ENCODE measurements around the gene FHOD3. TPM values are rescaled to one million over a fixed set of nuclear protein-coding genes. Genes with fewer than 3 reads are reported as not detected.

FHOD3 gene
- total and polyA plus RNA-seq, 2 of the 4 experiments (the other 2 are of a cell fraction), result 14.6 to 16.0 TPM

GRCh38 chr18:36610661-36611060, 313.1 kb downstream of the FHOD3 start:
- TF ChIP-seq RFX5 (IDR thresholded peaks at IDR 0.05; ENCODE audit: low read depth, low read length) (no peak), RCOR1 (IDR thresholded peaks at IDR 0.05; ENCODE audit: insufficient replicate concordance, low read length) (no peak), CTCF (conservative IDR thresholded peaks at IDR 0.05; ENCODE audit: low read depth, low read length) (no peak), ELK1 (IDR thresholded peaks at IDR 0.05; ENCODE audit: borderline replicate concordance, low read depth, low read length) (no peak), RAD21 (IDR thresholded peaks at IDR 0.05; ENCODE audit: low read length) (no peak), SMC3 (IDR thresholded peaks at IDR 0.05; ENCODE audit: low read depth, low read length) (no peak), MAZ (IDR thresholded peaks at IDR 0.05; ENCODE audit: borderline replicate concordance, low read depth, low read length) (no peak), FOS (IDR thresholded peaks at IDR 0.05; ENCODE audit: low read depth, low read length) (no peak), MXI1 (IDR thresholded peaks at IDR 0.05; ENCODE audit: borderline replicate concordance, low read depth, low read length) (no peak), CHD1 (IDR thresholded peaks at IDR 0.05; ENCODE audit: low read depth, low read length) (no peak), BHLHE40 (IDR thresholded peaks at IDR 0.05; ENCODE audit: low read depth, low read length) (no peak), USF2 (IDR thresholded peaks at IDR 0.05; ENCODE audit: low read depth, low read length) (no peak), NFE2L2 (IDR thresholded peaks at IDR 0.05; ENCODE audit: low read depth, low read length) (no peak)
- H3K9me3 ChIP-seq (ENCODE audit: control insufficient read depth, insufficient read depth, low read length), result no peaks in the 10 kb centered on the region
- no peaks in the 10 kb centered on the region for H3K27me3 ChIP-seq (ENCODE audit: control insufficient read depth, insufficient read depth, low read length)
- dilution Hi-C loops (cut with HindIII; ENCODE audit: low sequenced_read_pairs, unreplicated experiment) (no loop called here), intact Hi-C loops (cut with micrococcal nuclease) (no loop called here), in situ Hi-C loops (cut with MboI; ENCODE audit: low sequenced_read_pairs) (no loop called here)
- no peak overlapping the region for H3K27ac ChIP-seq (ENCODE audit: insufficient read depth, low read length)
- no peak overlapping the region for H3K4me3 ChIP-seq (ENCODE audit: insufficient read depth, low read depth, low read length)
- BruUV-seq (replicated peaks), result no TSS peak
- H3K4me2 ChIP-seq (ENCODE audit: low read depth, low read length), result no peak overlapping the region
- H2BK120ac ChIP-seq (ENCODE audit: low read depth, low read length), result no peak overlapping the region
- no peak overlapping the region for H2AK5ac ChIP-seq (ENCODE audit: low read depth, low read length)
- POLR2A ChIA-PET (ENCODE audit: unreplicated experiment), result no interaction called here
- no peak overlapping the region for H4K5ac ChIP-seq (ENCODE audit: low read depth, low read length)
- H3K4ac ChIP-seq (ENCODE audit: low read depth, low read length), result no peak overlapping the region
- H4K91ac ChIP-seq (ENCODE audit: insufficient read depth, low read depth, low read length), result no peak overlapping the region
- H3K36me3 ChIP-seq (ENCODE audit: control insufficient read depth, insufficient read depth, low read length), result no peaks in the 10 kb centered on the region
- no peaks in the 10 kb centered on the region for H3K79me1 ChIP-seq (ENCODE audit: low read depth in 1 of 2, low read length in 2 of 2)
- H3K9me1 ChIP-seq (ENCODE audit: insufficient read depth, low read length), result no peaks in the 10 kb centered on the region
- no peak overlapping the region for H2BK15ac ChIP-seq (ENCODE audit: low read depth, low read length)
- H2AFZ ChIP-seq (replicated peaks; ENCODE audit: low read length, poor library complexity), result no peak overlapping the region
- H3K9ac ChIP-seq (ENCODE audit: low read depth, low read length), result no peak overlapping the region
- WGBS, 2 experiments (ENCODE audit: extremely low coverage in 2 of 2, insufficient read length in 1 of 2), result no CpG with 5 or more reads among the region's 2 CpGs
- H3K23ac ChIP-seq (ENCODE audit: low read depth, low read length), result no peak overlapping the region
- no peak overlapping the region for H2BK5ac ChIP-seq (ENCODE audit: low read depth, low read length, poor library complexity, severe bottlenecking)
- no peak overlapping the region for H3K56ac ChIP-seq (ENCODE audit: extremely low read depth, insufficient read depth, low read length)
- H3K4me1 ChIP-seq (ENCODE audit: control insufficient read depth, insufficient read depth, low read length), result no peaks in the 10 kb centered on the region
- no peak overlapping the region for H2BK20ac ChIP-seq (ENCODE audit: low read depth, low read length)
- H4K20me1 ChIP-seq (ENCODE audit: insufficient read depth, low read length), result no peaks in the 10 kb centered on the region
- no peak overlapping the region for H3K14ac ChIP-seq (replicated peaks; ENCODE audit: low read depth, low read length)
- H3K18ac ChIP-seq (ENCODE audit: low read depth, low read length), result no peak overlapping the region
- H4K8ac ChIP-seq (ENCODE audit: low read depth in 2 of 2, low read length in 2 of 2), result no peak overlapping the region
- peak; percentile 44; the same call in 1 of the 2 replicates for ATAC-seq (ENCODE audit: low read depth)
- no peak for DNase-seq
- CTCF ChIA-PET, result no interaction called here
- H2AK9ac ChIP-seq (replicated peaks; ENCODE audit: low read depth, low read length, poor library complexity), result no peak overlapping the region

Measured in IMR-90 (cell line).